ENCODE measurements around the gene EFS. TPM values are rescaled to one million over a fixed set of nuclear protein-coding genes. Genes with fewer than 3 reads are reported as not detected.

EFS gene, protein sequence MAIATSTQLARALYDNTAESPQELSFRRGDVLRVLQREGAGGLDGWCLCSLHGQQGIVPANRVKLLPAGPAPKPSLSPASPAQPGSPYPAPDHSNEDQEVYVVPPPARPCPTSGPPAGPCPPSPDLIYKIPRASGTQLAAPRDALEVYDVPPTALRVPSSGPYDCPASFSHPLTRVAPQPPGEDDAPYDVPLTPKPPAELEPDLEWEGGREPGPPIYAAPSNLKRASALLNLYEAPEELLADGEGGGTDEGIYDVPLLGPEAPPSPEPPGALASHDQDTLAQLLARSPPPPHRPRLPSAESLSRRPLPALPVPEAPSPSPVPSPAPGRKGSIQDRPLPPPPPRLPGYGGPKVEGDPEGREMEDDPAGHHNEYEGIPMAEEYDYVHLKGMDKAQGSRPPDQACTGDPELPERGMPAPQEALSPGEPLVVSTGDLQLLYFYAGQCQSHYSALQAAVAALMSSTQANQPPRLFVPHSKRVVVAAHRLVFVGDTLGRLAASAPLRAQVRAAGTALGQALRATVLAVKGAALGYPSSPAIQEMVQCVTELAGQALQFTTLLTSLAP
- total RNA-seq: 10 to 100 TPM in 1 of 2 donors, 1 to 10 TPM in 1; 7.6 to 10.3 TPM
- polyA plus RNA-seq (ENCODE audit: insufficient read depth, low read depth, low replicate concordance): 10.5 TPM
- long read RNA-seq, donor 1, transcript EFS-201 (6 exons, 3,118 nt): major isoform, 5 of 25 reads
- long read RNA-seq, donor 1, partial matches to known transcripts: 19 of 25 reads
- long read RNA-seq, donor 1, other reads (novel, unspliced or antisense): 0 of 25 reads
- long read RNA-seq, donor 2, partial matches to known transcripts: 0 of 1 reads
- long read RNA-seq, donor 2, other reads (novel, unspliced or antisense): 0 of 1 reads

DNA sequence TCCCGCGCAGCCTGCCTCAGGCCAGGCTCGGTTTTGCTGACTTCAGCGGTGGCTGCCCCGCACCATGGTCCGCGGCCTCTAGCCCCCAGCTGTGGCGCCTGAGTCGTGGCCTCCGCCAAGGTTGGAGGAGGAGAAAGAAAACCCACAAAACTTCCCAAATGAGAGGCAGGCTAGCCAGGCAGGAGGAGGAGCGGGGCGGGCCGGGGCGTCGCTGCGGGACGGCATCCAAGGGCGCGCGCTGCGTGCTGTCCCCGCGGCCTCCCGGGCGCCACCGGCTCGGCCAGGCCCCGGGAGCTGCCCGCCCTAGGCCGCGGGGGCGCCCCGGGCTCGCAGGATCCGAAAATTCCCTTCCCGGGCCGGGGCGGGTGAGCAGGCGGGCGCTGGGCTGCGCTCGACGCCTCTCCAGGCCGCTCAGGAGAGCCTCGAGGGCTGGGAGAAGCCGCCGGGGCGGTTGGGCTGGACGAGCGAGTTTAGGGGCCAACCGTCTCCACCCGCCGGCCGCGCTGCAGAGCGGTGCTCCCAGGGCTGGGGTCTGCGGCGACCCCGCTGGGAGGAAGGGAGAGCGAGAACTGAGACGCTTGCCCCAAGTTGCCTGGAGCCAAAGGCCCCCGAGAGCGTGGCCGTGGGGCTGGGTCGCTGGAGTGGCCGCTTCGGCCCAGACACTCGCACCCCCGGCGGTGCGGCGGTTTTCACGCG, at the start of gene EFS:
Gene EFS (minus strand): TSS at position 137 of the 696 bp plus-strand sequence. CDS start 147 bp downstream, outside the sequence.
- Histone ChIP-seq H3K27ac (peak within 1 kb of the TSS; percentile 94 to 95), H3K4me1 (peaks cover 9% of the 10 kb centered on the region), H3K27me3 (no peaks in the 10 kb centered on the region), H3K4me3 (peak within 1 kb of the TSS; percentile 60 to 70), H3K9me3 (no peaks in the 10 kb centered on the region), H3K36me3 (ENCODE audit: low read depth, missing control alignments) (no peaks in the 10 kb centered on the region)
- intact Hi-C loops (cut with DNase I; ENCODE audit: low total_unique reads): no loop called here
- 3% methylated on average over 24 to 34 of the region's 74 CpGs for WGBS, 2 donors
- peak; percentile 37 for DNase-seq
- TF ChIP-seq, protein P1, sequence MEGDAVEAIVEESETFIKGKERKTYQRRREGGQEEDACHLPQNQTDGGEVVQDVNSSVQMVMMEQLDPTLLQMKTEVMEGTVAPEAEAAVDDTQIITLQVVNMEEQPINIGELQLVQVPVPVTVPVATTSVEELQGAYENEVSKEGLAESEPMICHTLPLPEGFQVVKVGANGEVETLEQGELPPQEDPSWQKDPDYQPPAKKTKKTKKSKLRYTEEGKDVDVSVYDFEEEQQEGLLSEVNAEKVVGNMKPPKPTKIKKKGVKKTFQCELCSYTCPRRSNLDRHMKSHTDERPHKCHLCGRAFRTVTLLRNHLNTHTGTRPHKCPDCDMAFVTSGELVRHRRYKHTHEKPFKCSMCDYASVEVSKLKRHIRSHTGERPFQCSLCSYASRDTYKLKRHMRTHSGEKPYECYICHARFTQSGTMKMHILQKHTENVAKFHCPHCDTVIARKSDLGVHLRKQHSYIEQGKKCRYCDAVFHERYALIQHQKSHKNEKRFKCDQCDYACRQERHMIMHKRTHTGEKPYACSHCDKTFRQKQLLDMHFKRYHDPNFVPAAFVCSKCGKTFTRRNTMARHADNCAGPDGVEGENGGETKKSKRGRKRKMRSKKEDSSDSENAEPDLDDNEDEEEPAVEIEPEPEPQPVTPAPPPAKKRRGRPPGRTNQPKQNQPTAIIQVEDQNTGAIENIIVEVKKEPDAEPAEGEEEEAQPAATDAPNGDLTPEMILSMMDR (IDR thresholded peaks at IDR 0.05): no peak
- no peak for TF ChIP-seq POLR2A (IDR thresholded peaks at IDR 0.05)

DNA sequence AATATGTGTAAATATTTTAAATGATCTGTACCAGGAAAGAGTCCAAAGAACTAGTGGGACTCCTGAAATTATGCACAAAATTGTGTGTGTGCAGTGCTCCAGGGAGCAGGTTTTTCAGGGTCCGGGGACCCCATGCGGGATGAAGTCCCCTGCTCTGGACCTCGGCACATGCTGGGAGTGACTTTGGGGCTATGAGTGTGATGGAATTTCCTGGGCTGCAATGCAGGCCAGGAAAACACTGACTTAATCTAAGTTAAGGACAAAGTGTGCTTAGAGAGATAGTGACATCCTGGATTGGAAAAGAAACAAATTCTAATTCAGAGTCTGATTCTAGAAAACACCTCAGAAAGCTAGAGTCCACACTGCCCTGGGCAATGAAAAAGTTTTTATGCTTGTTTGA, 49.3 kb upstream of the EFS start:
- H3K36me3 ChIP-seq (ENCODE audit: low read depth, missing control alignments): no peaks in the 10 kb centered on the region
- TF ChIP-seq POLR2A (IDR thresholded peaks at IDR 0.05): no peak
- TF ChIP-seq, protein P1 (IDR thresholded peaks at IDR 0.05): no peak
- DNase-seq: peak; percentile 25
- H3K27ac ChIP-seq: peak overlapping the region in 1 of 2 donors; percentile 56
- intact Hi-C loops (cut with DNase I; ENCODE audit: low total_unique reads): no loop called here
- peaks cover 27% of the 10 kb centered on the region for H3K4me1 ChIP-seq
- H3K27me3 ChIP-seq: no peaks in the 10 kb centered on the region
- 22 to 37% methylated on average over 3 of the region's 3 CpGs for WGBS, 2 donors
- no peak overlapping the region for H3K4me3 ChIP-seq
- no peaks in the 10 kb centered on the region for H3K9me3 ChIP-seq

DNA sequence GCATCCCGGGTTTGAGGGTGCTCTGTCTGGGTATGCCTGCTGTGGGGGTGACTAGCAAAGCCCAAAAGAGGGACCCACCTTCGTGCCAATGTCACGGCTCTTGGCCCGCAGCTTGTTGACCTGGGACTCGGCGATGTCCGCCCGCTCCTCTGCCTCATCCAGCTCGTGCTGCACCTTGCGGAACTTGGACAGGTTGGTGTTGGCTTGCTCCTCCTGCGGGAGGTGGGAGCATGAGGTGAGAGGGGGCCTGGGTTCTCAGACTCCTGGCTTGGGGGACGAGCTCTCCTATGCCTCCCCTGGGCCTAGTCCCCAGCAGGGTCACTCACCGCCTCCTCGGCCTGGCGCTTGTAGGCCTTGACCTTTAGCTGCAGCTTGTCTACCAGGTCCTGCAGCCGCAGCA, 48.7 kb upstream of the EFS start:
- H3K27ac ChIP-seq: no peak overlapping the region
- H3K4me1 ChIP-seq: peaks cover 27% of the 10 kb centered on the region
- DNase-seq: no peak
- no peak overlapping the region for H3K4me3 ChIP-seq
- intact Hi-C loops (cut with DNase I; ENCODE audit: low total_unique reads): no loop called here
- no peaks in the 10 kb centered on the region for H3K27me3 ChIP-seq
- H3K36me3 ChIP-seq (ENCODE audit: low read depth, missing control alignments): no peaks in the 10 kb centered on the region
- no peaks in the 10 kb centered on the region for H3K9me3 ChIP-seq
- 78 to 79% methylated on average over 9 to 16 of the region's 16 CpGs for WGBS, 2 donors
- no peak for TF ChIP-seq POLR2A (IDR thresholded peaks at IDR 0.05)

DNA sequence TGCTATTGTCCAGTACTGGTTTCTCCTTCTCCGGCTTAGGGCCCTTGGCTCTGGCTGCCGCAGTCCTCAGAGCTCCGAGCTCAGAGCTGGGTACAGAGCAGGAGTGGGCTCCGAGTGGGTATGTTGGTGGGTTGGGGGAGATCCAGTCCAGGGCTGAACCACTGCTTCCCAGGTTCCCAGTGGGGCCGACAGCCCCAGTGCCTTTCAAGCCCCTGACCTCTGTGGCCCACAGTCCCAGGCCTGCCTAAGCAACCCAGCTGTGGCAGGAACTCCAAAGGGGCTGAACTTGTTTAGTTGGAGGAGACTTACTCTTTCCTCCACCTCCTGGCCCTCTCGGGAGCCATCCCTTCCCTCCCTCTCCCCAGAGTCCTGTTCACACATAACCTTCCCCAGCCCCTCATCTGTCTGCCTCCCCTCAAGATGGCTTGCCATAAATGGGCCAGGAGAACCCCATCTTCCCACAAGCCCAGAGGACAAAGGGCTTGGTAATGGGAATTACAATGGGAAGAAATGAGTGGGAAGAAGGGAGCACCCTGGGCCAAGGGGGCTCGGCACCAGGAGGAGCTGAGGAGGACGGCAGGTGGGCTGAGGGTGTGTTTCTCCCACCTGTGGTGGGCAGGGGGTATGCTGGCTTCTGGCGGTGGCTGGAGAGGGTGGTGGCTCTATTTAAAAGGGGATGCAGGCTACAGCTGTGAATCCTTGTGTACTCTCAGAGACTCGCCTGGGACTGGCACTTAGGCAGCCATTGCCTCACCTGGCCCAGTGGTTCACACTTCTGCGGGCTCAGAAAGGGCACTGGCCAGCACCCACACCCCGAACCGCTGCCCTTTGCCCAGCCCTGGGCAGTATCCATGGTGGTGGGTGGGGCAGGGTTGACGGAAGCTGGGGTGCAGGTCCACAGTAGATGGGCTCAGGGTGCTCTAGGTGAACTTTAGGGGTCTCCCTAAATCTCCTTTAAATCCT, 46.9 kb upstream of the EFS start:
- no peak for DNase-seq
- H3K4me1 ChIP-seq: peaks cover 15% of the 10 kb centered on the region
- no peaks in the 10 kb centered on the region for H3K27me3 ChIP-seq
- no peaks in the 10 kb centered on the region for H3K36me3 ChIP-seq (ENCODE audit: low read depth, missing control alignments)
- no peak overlapping the region for H3K4me3 ChIP-seq
- H3K9me3 ChIP-seq: no peaks in the 10 kb centered on the region
- no peak overlapping the region for H3K27ac ChIP-seq
- WGBS, 2 donors: 86 to 89% methylated on average over 9 to 14 of the region's 14 CpGs
- intact Hi-C loops (cut with DNase I; ENCODE audit: low total_unique reads): no loop called here
- TF ChIP-seq POLR2A (IDR thresholded peaks at IDR 0.05): no peak
- TF ChIP-seq, protein P1 (IDR thresholded peaks at IDR 0.05): no peak

Measured in testis (tissue), 5 donors.